RWPE2 (cell line): ENCODE measurements around the gene UNC13A.

ENCODE experiments used
- ATAC-seq: fragments of 200-7000 bp; cut with Tn5 transposase; 3 replicates; pipeline ENCODE4 v1.9.1; 2021; ENCODE audit warnings: low read depth
- DNase-seq: peaks from one replicate; pipeline ENCODE4 v3.0.0-alpha.2; 2020; ENCODE audit warnings: low spot score
- H3K27ac ChIP-seq: fragments of 450-650 bp; 2 replicates; pipeline ENCODE4 v1.5.1; 2017; ENCODE audit warnings: mild to moderate bottlenecking; ENCODE audit not compliant: poor library complexity, severe bottlenecking
- H3K27me3 ChIP-seq: fragments of 250-450 bp; sonication (Bioruptor Pico); 2 replicates; pipeline ENCODE4 v1.5.1; 2021; ENCODE audit warnings: mild to moderate bottlenecking, moderate library complexity; ENCODE audit not compliant: insufficient read depth, poor library complexity, severe bottlenecking
- H3K36me3 ChIP-seq: fragments of 250-450 bp; sonication (Bioruptor Pico); 2 replicates; pipeline ENCODE4 v1.5.1; 2020; ENCODE audit warnings: low read depth, mild to moderate bottlenecking, moderate library complexity
- H3K4me1 ChIP-seq: fragments of 250-450 bp; sonication (Bioruptor Pico); 2 replicates; pipeline ENCODE4 v1.5.1; 2021; ENCODE audit warnings: mild to moderate bottlenecking, moderate library complexity; ENCODE audit not compliant: insufficient read depth, poor library complexity, severe bottlenecking
- H3K4me3 ChIP-seq: fragments of 250-450 bp; sonication (Bioruptor Pico); 2 replicates; pipeline ENCODE4 v1.5.1; 2021; ENCODE audit warnings: mild to moderate bottlenecking, moderate library complexity; ENCODE audit not compliant: severe bottlenecking
- H3K9me3 ChIP-seq: fragments of 250-450 bp; sonication (Bioruptor Pico); 2 replicates; pipeline ENCODE4 v1.5.1; 2021; ENCODE audit warnings: mild to moderate bottlenecking, moderate library complexity; ENCODE audit not compliant: severe bottlenecking
- CTCF ChIP-seq: fragments of 450-650 bp; IDR thresholded peaks from one replicate; pipeline ENCODE4 v1.5.1; 2017; ENCODE audit warnings: mild to moderate bottlenecking, moderate library complexity; ENCODE audit not compliant: poor library complexity, severe bottlenecking

The UNC13A gene

GRCh38 chr19:17624314-17624991, 63.7 kb downstream of the UNC13A start:
- H3K27me3 ChIP-seq = no peaks in the 10 kb centered on the region
- H3K27ac ChIP-seq = no peak overlapping the region
- DNase-seq (no peak), ATAC-seq (no peak)
- no peak for TF ChIP-seq CTCF
- no peaks in the 10 kb centered on the region for H3K9me3 ChIP-seq
- no peaks in the 10 kb centered on the region for H3K4me1 ChIP-seq
- H3K4me3 ChIP-seq = no peak overlapping the region
- no peaks in the 10 kb centered on the region for H3K36me3 ChIP-seq

- TF ChIP-seq CTCF = no peak
- no peak for ATAC-seq
Measured at GRCh38 chr19:17623224-17623935, 64.8 kb downstream of the UNC13A start.

GRCh38 chr19:17620696-17621095, 67.5 kb downstream of the UNC13A start:
- ATAC-seq = no peak

More at GRCh38 chr19:17623224-17623935, 64.8 kb downstream of the UNC13A start:
- H3K36me3 ChIP-seq = no peaks in the 10 kb centered on the region
- no peaks in the 10 kb centered on the region for H3K4me1 ChIP-seq
- no peaks in the 10 kb centered on the region for H3K27me3 ChIP-seq
- H3K27ac ChIP-seq = no peak overlapping the region
- DNase-seq = no peak
- no peak overlapping the region for H3K4me3 ChIP-seq
- H3K9me3 ChIP-seq = no peaks in the 10 kb centered on the region

GRCh38 chr19:17618936-17619335, 69.2 kb downstream of the UNC13A start:
- Histone ChIP-seq H3K4me1 (no peaks in the 10 kb centered on the region), H3K27ac (no peak overlapping the region), H3K36me3 (no peaks in the 10 kb centered on the region), H3K4me3 (no peak overlapping the region), H3K27me3 (no peaks in the 10 kb centered on the region), H3K9me3 (no peaks in the 10 kb centered on the region)
- ATAC-seq = no peak
- TF ChIP-seq CTCF = no peak
- DNase-seq = no peak

More at GRCh38 chr19:17620696-17621095, 67.5 kb downstream of the UNC13A start:
- Histone ChIP-seq H3K4me3 (no peak overlapping the region), H3K27ac (no peak overlapping the region), H3K36me3 (no peaks in the 10 kb centered on the region), H3K4me1 (no peaks in the 10 kb centered on the region), H3K27me3 (no peaks in the 10 kb centered on the region), H3K9me3 (no peaks in the 10 kb centered on the region)
- no peak for DNase-seq
- no peak for TF ChIP-seq CTCF
